ENCODE results near the gene B3GALT6.

Gene B3GALT6

DNA sequence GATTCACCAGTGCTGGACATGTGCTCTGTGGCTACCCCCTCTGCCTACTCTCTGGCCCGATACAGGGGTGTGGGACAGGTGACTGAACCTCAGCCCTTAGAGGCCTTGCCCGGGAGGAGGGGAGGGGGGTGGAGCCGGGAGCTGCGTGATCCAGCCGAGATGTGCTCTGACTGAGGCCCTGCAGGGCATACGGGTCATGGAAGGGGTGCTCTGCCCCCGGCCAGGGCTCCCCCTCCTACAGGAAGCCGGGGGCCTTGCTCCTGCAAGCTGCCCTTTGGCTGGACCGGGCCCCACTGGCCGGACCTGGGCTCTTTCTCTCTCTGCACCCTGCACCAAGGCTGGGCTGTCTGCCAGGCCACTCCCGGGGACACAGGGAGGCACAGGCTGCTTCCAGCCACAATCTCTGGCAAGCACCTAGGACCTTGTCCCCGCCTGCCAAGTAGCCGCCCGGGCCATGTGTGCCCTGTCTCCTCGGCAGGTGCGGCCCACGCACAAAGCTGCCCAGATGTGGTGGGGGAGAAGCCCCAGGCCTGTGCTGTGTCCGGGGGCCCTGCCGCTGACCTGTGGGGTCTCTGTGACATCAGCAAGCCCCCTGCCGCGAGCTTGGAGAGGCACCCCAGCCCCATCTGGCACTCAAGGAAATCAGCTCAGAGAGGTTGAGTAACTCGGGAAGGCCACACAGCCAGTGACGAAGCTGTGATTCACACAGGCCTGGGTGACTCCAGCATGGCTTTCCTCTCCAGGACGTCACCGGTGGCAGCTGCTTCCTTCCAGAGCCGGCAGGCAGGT, 49.7 kb downstream of the B3GALT6 start:
- in situ Hi-C loops (cut with HindIII; ENCODE audit: low sequenced_read_pairs), result no loop called here

DNA sequence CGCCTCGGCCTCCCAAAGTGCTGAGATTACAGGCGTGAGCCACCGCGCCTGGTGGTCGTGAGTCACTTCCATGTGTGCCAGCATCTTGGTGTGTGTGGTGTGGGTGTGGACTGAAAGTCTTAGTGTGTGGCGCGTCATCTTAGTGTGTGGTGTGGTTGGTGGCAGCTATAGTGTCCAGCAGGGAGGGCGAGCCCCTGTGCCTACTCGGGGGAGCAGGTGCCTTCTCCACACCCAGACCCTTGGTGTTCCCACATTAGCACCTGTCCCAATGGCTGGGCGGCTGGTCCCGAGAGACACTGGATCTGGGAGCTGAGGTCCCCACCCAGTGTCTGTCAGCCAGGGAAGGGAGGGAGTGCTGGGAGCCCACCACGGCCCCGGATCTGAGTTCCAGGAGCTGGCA, 51.0 kb downstream of the B3GALT6 start:
- in situ Hi-C loops (cut with HindIII; ENCODE audit: low sequenced_read_pairs), result no loop called here

DNA sequence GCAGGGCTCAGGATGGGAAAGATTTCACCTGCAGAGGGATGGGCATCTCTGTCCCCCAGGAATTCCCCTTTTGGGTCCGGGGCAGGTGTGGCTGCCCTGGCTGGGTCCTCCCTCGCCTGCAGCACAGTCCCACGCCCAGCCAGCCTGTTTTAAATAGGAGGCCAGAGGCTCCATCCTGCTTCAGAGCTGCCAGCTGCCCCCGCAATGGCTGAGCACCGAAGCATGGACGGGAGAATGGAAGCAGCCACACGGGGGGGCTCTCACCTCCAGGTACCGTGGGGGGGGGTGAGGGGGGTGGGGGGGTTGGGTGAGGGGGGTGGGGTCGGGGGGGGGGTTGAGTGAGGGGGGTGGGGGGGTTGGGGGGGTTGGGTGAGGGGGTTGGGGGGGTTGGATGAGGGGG, 51.8 kb downstream of the B3GALT6 start:
- in situ Hi-C loops (cut with HindIII; ENCODE audit: low sequenced_read_pairs), result no loop called here

Data from DLD1 (cell line).